Stimulated activated naive CD8-positive, alpha-beta T cell treated with anti-CD3 and anti-CD28 coated beads, Interleukin-15, Interleukin-2, amounts not matched to agents 100 U/mL and 50 U/mL, for 24 hours (primary cell): Measurements from ENCODE around the gene SEPTIN11.
A peak's percentile ranks its signal among the peaks of the same experiment; 100 is the strongest.
"Not testable (repeated sequence)": the region's sequence is repeated elsewhere in the genome, so short reads cannot be mapped to it uniquely, and the experiment has no call there.

Experiments
- ATAC-seq: fragments of 150-1000 bp; cut with Tn5 transposase; one replicate; pipeline ENCODE4 v1.10.0; 2021
- DNase-seq: peaks from one replicate; pipeline ENCODE4 v3.0.0; 2021

SEPTIN11 gene

DNA sequence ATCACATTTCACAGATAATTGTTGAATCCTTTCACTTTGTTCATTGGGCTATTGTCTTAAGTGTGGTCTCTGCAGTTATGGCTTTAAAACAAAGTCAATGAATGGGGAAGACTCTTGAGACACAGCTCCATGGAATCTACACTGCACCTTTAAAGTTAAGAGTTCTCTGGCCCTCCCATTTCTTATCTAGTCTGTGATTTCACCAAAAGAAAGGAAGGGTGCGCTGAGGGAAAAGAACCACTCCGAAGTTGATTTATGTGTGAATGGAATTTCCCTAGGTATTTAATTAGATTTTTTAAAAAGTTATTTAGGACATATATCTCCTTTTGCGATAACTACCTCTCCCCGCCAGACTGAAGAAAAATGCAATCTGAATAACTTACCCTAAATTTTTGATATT lies 2.5 kb downstream of the SEPTIN11 start:
- ATAC-seq (no peak), DNase-seq (no peak)

GRCh38 chr4:76952656-76953582 lies 3.4 kb downstream of the SEPTIN11 start:
- DNase-seq (no peak), ATAC-seq (no peak)

GRCh38 chr4:76953956-76954355 lies 4.4 kb downstream of the SEPTIN11 start:
- DNase-seq (no peak), ATAC-seq (no peak)

DNA sequence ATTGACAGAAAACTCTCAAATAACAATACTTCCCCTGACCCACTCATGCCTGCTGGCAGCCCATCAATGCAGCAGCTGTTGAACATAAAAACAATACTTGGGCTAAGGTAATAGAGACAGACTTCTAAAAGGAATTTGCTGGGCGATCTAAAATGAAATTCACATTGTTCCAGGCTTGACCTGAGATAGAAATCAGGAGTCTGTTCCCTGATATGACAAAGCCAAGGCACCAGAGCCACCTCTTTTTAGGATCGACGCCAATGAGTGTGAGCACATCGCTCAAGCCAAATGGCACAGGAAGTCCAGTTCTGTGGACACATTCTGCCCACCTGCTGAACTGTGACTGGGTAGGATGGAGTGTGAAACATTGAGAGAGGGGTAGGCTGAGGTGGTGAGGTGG lies 4.9 kb downstream of the SEPTIN11 start:
- no peak for ATAC-seq
- no peak for DNase-seq

DNA sequence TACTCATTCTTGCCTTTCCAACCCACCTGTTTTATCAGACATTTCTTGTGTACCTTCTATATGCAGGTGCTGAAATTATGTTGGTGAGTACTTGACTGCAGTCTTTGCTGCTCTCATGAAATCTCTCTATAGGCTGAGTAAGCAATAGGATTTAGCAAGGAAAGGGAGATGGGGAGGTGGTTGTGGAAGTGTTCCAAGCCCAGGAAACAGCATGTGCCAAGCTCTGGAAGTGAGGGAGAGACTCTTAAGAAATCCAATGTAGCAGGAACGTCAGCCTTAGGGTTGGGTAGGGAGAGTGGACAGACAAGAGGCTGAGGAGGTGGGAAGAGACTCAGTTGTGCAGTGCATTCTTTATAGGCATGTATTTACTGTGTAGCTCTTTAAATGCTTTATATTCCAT lies 5.6 kb downstream of the SEPTIN11 start:
- DNase-seq = no peak

GRCh38 chr4:76957004-76957738 lies 7.6 kb downstream of the SEPTIN11 start:
- ATAC-seq (no peak), DNase-seq (no peak)

More for the DNA sequence above, 5.6 kb downstream of the SEPTIN11 start:
- no peak for ATAC-seq

DNA sequence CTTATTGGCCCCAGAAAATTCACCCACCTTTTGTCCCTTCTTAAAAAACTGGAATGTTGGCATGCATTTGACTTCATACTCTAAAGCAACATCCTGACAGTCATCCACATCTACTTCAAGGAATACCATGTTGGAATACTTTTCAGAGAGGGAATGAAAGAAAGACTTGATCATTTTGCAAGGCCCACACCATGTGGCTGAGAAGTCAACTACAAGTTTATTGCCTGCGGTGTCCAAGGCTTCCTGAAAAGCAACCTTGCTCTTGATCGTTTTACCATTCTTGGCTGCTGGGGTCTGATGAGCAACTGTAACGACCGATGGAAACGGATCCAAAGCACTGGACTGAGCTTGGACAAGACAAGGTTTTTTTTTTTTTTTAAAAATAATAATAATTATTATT lies 9.3 kb downstream of the SEPTIN11 start:
- ATAC-seq = no peak

DNA sequence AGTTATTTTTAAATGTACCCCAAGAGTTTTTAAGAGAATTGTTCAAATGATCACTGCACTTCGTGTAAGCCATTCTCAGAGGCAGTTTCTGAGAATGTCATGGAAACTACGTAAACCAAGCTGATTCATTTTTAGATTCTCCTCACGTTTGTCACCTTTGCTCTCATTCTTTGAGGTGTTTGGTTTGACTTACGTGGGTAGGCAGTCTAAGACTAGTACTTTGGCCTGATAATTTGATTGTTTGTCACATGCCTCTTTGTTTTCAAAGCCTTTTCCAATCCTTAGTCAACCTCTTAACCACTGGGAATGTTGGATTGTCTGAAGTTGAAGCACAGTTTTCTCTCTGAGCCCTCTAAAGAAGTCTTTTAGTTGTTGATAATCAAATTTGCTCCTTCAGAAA lies 10.5 kb downstream of the SEPTIN11 start:
- peak; percentile 92 for ATAC-seq

More for the DNA sequence above, 9.3 kb downstream of the SEPTIN11 start:
- DNase-seq = no peak

DNA sequence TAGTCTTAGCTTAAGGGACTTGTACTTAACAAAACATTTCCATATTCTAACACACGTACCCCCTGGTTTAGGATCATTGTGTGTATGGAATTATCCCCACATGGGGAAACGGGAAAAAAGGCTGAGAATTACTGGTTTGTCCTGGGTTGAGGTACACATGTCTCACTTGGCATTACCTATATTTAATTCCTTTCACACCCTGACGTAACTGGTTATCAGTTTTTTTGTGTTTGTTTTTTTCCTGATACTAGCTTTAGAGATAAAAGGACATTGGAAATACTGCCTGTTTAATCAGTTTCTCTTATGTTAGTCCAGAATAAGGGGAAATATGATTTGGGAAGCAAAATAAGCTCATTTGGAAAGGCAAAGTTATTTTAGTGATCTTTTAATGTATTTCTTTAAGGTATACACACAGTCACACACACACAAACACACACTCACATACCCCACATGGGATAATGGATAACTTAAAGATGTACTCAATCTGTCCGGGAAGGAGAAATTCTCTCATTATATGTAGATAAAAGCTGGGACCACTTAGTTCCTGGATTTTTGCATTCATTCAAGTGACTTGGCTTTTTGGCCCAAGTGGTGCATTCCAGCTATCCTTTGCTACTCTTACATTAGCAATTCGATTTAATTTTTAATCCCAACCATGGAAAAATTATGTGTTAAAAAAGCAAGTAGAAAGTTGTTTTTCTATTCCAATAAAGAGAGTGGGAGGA lies 13.0 kb downstream of the SEPTIN11 start:
- ATAC-seq (no peak), DNase-seq (no peak)

More for the DNA sequence above, 10.5 kb downstream of the SEPTIN11 start:
- no peak for DNase-seq

GRCh38 chr4:76963131-76963750 lies 13.7 kb downstream of the SEPTIN11 start:
- no peak for DNase-seq
- ATAC-seq = no peak

DNA sequence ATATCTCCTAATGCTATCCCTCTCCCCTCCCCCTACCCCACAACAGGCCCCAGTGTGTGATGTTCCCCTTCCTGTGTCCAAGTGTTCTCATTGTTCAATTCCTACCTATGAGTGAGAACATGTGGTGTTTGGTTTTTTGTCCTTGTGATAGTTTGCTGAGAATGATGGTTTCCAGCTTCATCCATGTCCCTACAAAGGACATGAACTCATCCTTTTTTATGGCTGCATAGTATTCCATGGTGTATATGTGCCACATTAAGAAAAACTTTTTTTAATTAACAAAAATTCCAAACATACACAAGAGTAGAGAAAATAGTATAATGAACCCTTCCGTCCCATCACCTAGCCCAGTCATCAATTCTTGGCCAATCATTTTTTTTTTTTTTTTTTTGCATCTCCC lies 14.4 kb downstream of the SEPTIN11 start:
- not testable (repeated sequence) for ATAC-seq, DNase-seq

DNA sequence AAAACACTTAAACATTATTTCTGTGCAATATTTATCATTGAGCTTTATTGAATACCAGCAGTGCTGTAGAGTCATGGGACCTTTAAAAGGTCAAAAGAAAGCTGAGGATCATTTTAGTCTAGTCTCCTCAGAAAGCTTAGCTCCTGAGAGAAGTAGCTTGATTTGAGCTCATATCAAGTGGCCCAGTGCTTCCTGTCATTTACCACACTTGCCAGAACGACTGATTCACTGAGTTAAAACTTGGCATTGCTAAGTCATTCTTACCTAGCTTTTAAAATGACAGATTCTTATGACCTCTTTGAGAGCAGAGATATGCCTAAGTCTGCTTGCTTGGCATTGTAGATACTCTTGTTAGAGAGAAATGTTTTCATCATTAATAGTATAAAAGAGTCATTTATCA lies 15.2 kb downstream of the SEPTIN11 start:
- peak; percentile 60 for ATAC-seq
- DNase-seq = no peak

DNA sequence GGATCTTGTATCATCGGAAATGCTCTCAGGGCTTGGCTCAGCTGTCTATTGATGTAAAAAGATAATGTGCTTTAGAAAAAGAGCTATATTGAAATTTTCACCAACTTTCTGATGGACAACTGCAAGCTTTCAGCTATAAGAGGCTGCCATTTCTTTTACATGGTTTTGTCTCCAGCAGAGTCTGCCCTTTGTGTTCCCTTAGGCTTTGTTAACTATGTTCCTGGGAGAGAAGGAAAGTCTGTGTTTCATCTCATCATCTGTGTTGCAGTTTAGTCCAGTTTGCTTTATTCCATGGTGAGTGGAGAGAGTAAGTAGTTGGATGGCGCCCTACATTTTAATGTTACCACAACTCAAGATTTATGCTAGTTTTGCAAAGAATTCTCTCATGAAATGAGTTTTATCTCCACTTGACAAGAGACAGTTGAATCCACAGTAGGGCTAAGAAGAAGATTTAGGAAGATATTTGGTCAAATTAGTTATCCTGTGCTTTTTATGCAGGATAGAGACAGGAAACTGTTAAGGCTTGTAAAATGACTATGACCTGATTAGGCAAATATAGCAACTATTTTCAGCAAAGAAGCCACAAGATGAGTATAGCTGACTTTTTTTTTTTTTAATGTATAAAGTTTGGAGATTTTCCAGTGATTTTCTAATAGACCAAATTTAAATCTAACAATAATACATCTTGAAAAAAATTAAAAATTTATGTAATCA lies 16.5 kb downstream of the SEPTIN11 start:
- DNase-seq (no peak), ATAC-seq (no peak)

DNA sequence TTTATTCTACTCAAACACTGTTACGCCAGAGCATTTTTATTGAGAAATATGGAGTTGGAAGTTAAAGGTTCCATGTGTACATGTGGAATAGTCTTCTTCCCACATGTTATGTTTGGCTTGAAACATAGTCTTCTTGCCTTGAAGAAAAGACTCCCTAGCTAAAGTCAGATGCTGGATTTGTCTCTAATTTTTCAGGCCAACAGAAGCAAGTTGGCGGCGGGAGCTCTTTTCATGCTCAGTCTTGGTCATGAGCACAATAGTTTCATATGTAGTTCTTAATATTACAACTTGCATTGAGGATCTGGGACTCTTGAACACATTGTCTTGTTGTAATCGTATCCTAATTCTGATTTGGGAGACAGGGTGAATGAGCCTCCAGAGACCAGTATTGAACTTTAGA lies 19.4 kb downstream of the SEPTIN11 start:
- ATAC-seq = no peak
- DNase-seq = no peak

DNA sequence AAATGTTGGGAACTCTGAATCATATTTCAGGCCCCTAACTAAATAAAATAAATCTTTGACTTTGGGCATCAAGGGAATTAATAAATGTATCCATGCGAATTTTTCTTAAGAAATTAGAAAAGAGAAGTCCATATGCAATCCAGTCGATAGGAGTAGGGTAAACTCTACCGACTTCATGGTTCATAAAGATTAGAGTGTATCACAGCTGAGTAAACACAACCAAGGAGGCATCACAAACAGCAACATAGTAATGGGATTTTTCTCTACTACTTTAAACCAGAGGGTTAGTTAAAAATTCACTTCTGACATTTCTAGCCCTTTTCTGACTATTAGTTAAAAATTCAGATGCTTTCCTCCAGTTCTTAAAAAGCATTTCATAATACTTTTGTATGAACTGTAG lies 19.9 kb downstream of the SEPTIN11 start:
- ATAC-seq (no peak), DNase-seq (no peak)

DNA sequence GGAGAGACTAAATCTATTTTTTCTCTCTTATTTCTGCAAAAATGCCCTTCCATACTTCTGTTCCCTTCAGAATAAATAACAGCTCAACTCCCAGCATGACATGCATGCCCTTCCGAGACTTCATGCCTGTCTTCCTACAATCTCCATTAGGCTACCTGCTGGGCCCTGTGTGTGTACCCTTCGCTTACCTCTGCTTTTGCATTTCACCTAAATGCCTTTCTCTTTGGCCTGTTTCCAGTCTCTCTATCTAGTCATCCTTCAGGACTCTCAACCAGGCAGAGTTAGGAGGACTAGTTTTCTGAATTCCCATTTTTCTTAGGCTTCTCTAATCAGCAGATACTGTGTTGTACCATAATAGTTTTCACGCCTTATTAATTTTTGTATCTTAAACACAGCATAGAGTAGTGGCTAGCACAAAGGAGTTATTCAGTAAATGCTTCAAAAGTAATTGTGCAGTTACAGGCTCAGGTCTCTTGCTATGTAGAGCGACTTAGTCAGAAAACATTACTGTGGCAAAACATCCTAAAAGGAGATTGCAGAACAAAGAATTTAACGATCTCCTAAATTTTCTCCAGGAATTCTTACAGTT lies 20.5 kb downstream of the SEPTIN11 start:
- ATAC-seq (no peak), DNase-seq (no peak)

GRCh38 chr4:76972306-76972705 lies 22.8 kb downstream of the SEPTIN11 start:
- no peak for DNase-seq
- ATAC-seq = no peak

DNA sequence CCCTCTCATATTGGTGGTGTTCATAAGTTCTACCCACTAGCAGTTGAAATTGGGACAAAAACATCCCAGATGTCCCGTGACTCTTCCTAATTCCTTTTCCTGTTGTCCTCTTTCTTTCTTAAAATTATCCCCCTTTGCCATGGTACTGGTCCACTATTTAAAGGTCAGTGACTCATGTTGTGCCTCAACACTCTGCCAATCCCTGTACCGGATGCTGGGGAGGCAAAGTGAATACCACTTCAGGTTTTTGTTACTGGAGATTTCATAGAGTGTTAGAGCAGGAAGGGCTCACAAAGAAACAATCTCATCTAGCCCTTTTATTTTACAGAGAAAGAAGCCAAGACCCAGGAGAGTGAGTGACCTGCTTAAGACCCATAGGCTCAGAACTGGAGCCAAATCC lies 24.6 kb downstream of the SEPTIN11 start:
- no peak for DNase-seq
- ATAC-seq = no peak

DNA sequence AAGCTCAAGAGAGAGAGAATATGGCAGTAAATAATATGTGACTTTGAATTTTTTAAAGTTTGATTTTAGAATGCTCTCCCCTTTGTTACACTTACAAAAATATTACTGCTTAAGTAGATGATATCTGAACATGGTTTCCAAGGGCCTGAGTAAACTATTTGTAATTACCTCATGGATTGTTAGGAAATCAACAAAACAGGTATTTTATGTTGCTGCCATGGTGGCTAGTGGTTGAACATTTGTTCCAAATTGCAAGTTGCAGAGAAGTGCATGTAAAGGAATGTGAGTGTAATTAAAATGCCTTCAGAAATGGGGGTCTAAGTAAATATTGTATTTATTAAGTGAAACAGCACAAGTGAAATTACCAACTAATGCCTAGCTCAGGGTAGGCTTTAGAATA lies 27.6 kb downstream of the SEPTIN11 start:
- no peak for ATAC-seq
- no peak for DNase-seq

GRCh38 chr4:76977736-76978350 lies 28.3 kb downstream of the SEPTIN11 start:
- DNase-seq (no peak), ATAC-seq (no peak)

DNA sequence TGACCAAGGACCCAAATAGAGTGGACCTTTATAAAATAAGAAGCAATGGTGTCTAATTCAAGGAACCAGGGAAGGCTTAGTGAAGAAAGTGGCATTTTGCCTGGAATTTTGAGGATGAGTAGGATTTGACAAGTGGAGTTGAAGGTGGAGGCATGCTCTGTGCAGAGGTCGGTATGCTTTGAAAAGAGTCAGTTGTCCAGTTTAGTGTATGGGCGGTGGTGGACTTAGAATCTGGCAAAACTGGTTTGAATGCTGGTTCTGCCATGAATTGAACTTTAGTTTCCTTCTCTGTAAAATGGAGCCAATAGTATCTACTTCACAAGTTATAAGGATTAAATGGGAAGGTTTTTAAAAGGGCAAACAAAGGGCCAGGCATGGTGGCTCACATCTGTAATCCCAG lies 29.7 kb downstream of the SEPTIN11 start:
- DNase-seq (no peak), ATAC-seq (no peak)
